Measurements from ENCODE around the gene NXPE2.

Gene NXPE2

GRCh38 chr11:114719562-114719961 lies 41.2 kb downstream of the NXPE2 start:
- Histone ChIP-seq H3K4me3 (ENCODE audit: low read depth in 1 of 2, low read length in 1 of 2) (no peak overlapping the region), H3K27ac (no peak overlapping the region), H3K36me3 (no peaks in the 10 kb centered on the region), H3K27me3 (no peaks in the 10 kb centered on the region), H3K9me3 (no peaks in the 10 kb centered on the region), H3K4me1 (ENCODE audit: control insufficient read depth in 1 of 2, insufficient read depth in 1 of 2, low read depth in 1 of 2, low read length in 1 of 2) (no peaks in the 10 kb centered on the region)
- TF ChIP-seq CTCF (IDR thresholded peaks at IDR 0.05), result no peak

- no peaks in the 10 kb centered on the region for H3K36me3 ChIP-seq
- H3K4me3 ChIP-seq (ENCODE audit: low read depth in 1 of 2, low read length in 1 of 2), result no peak overlapping the region
- H3K4me1 ChIP-seq (ENCODE audit: control insufficient read depth in 1 of 2, insufficient read depth in 1 of 2, low read depth in 1 of 2, low read length in 1 of 2), result no peaks in the 10 kb centered on the region
- no peaks in the 10 kb centered on the region for H3K9me3 ChIP-seq
- H3K27ac ChIP-seq, result no peak overlapping the region
- TF ChIP-seq CTCF (IDR thresholded peaks at IDR 0.05), result no peak
- H3K27me3 ChIP-seq, result no peaks in the 10 kb centered on the region
Observed at GRCh38 chr11:114724916-114725524, 46.7 kb downstream of the NXPE2 start.

GRCh38 chr11:114725623-114726022 lies 47.3 kb downstream of the NXPE2 start:
- H3K9me3 ChIP-seq, result no peaks in the 10 kb centered on the region
- TF ChIP-seq CTCF (IDR thresholded peaks at IDR 0.05), result no peak
- H3K4me1 ChIP-seq (ENCODE audit: control insufficient read depth in 1 of 2, insufficient read depth in 1 of 2, low read depth in 1 of 2, low read length in 1 of 2), result no peaks in the 10 kb centered on the region

GRCh38 chr11:114736806-114737205 lies 58.5 kb downstream of the NXPE2 start:
- no peaks in the 10 kb centered on the region for H3K27me3 ChIP-seq
- H3K4me1 ChIP-seq (ENCODE audit: control insufficient read depth in 1 of 2, insufficient read depth in 1 of 2, low read depth in 1 of 2, low read length in 1 of 2), result no peaks in the 10 kb centered on the region
- H3K9me3 ChIP-seq, result no peaks in the 10 kb centered on the region
- H3K4me3 ChIP-seq (ENCODE audit: low read depth in 1 of 2, low read length in 1 of 2), result no peak overlapping the region
- H3K27ac ChIP-seq, result no peak overlapping the region
- no peak for TF ChIP-seq CTCF (IDR thresholded peaks at IDR 0.05)
- no peaks in the 10 kb centered on the region for H3K36me3 ChIP-seq

More at GRCh38 chr11:114725623-114726022, 47.3 kb downstream of the NXPE2 start:
- H3K27ac ChIP-seq, result no peak overlapping the region
- H3K36me3 ChIP-seq, result no peaks in the 10 kb centered on the region
- H3K27me3 ChIP-seq, result no peaks in the 10 kb centered on the region
- H3K4me3 ChIP-seq (ENCODE audit: low read depth in 1 of 2, low read length in 1 of 2), result no peak overlapping the region

- no peak for TF ChIP-seq CTCF (IDR thresholded peaks at IDR 0.05)
- Histone ChIP-seq H3K27me3 (no peaks in the 10 kb centered on the region), H3K36me3 (no peaks in the 10 kb centered on the region)
Observed at GRCh38 chr11:114738954-114739353, 60.6 kb downstream of the NXPE2 start.

More at GRCh38 chr11:114738954-114739353, 60.6 kb downstream of the NXPE2 start:
- no peaks in the 10 kb centered on the region for H3K4me1 ChIP-seq (ENCODE audit: control insufficient read depth in 1 of 2, insufficient read depth in 1 of 2, low read depth in 1 of 2, low read length in 1 of 2)
- no peak overlapping the region for H3K4me3 ChIP-seq (ENCODE audit: low read depth in 1 of 2, low read length in 1 of 2)
- no peak overlapping the region for H3K27ac ChIP-seq
- H3K9me3 ChIP-seq, result no peaks in the 10 kb centered on the region
